IMR-90 (cell line): ENCODE results near the gene CCDC170. TPM values are rescaled to one million over a fixed set of nuclear protein-coding genes. Genes with fewer than 3 reads are reported as not detected.
"Not testable (repeated sequence)": the region's sequence is repeated elsewhere in the genome, so short reads cannot be mapped to it uniquely, and the experiment has no call there.

Experiments used
- ATAC-seq: fragments of 200-7000 bp; cut with Tn5 transposase; 2 replicates; pipeline ENCODE4 v1.9.1; 2020; ENCODE audit warnings: low read depth, mild to moderate bottlenecking, moderate library complexity
- BruUV-seq: library from RNA; stranded (reverse); fragments of 400-500 nt; replicated peaks from 2 replicates; lab custom pipeline; 2021; lab: Mats Ljungman, UMichigan
- CTCF ChIA-PET: fragments of 300-600 bp; formaldehyde crosslinking; extraction: SDS; loops from one replicate; lab custom pipeline; 2021; ENCODE audit warnings: antibody characterized with exemption; lab: Yijun Ruan, JAX
- POLR2A ChIA-PET: fragments of 300-600 bp; sonication (Branson Sonifier 250); formaldehyde crosslinking; loops from one replicate; lab custom pipeline; 2022; ENCODE audit warnings: antibody characterized with exemption; ENCODE audit not compliant: unreplicated experiment; lab: Charles Lee
- DNase-seq: peaks from one replicate; pipeline ENCODE4 v3.0.0; 2013
- H2AFZ ChIP-seq: replicated peaks from 2 replicates; pipeline ENCODE3; 2013; ENCODE audit warnings: low read length, mild to moderate bottlenecking; ENCODE audit not compliant: poor library complexity
- H2AK5ac ChIP-seq: 2 replicates; pipeline ENCODE4 v1.6.1; 2013; ENCODE audit warnings: low read depth, low read length, inconsistent platforms
- H2AK9ac ChIP-seq: replicated peaks from 2 replicates; pipeline ENCODE3; 2013; ENCODE audit warnings: mild to moderate bottlenecking, low read depth, low read length, moderate library complexity; ENCODE audit not compliant: poor library complexity
- H2BK120ac ChIP-seq: 2 replicates; pipeline ENCODE4 v1.6.1; 2013; ENCODE audit warnings: low read depth, low read length, inconsistent platforms
- H2BK15ac ChIP-seq: 3 replicates; pipeline ENCODE4 v1.6.1; 2013; ENCODE audit warnings: low read depth, low read length, inconsistent platforms
- H2BK20ac ChIP-seq: 2 replicates; pipeline ENCODE4 v1.6.1; 2013; ENCODE audit warnings: low read depth, mild to moderate bottlenecking, inconsistent platforms, low read length, moderate library complexity
- H2BK5ac ChIP-seq: 2 replicates; pipeline ENCODE4 v1.6.1; 2013; ENCODE audit warnings: mild to moderate bottlenecking, low read depth, low read length, inconsistent platforms; ENCODE audit not compliant: poor library complexity, severe bottlenecking
- H3K14ac ChIP-seq: replicated peaks from 2 replicates; pipeline ENCODE4 v1.6.1; 2013; ENCODE audit warnings: low read depth, low read length, inconsistent platforms
- H3K18ac ChIP-seq: 2 replicates; pipeline ENCODE4 v1.6.1; 2013; ENCODE audit warnings: low read depth, low read length, control low read depth
- H3K23ac ChIP-seq: 2 replicates; pipeline ENCODE4 v1.6.1; 2013; ENCODE audit warnings: low read depth, low read length, inconsistent platforms
- H3K27ac ChIP-seq: 2 replicates; pipeline ENCODE4 v1.5.1; 2013; ENCODE audit warnings: mild to moderate bottlenecking, control low read depth, low read length; ENCODE audit not compliant: insufficient read depth
- H3K27me3 ChIP-seq: 2 replicates; pipeline ENCODE4 v1.6.1; 2013; ENCODE audit warnings: low read length; ENCODE audit not compliant: control insufficient read depth, insufficient read depth
- H3K36me3 ChIP-seq: 2 replicates; pipeline ENCODE4 v1.6.1; 2013; ENCODE audit warnings: low read length, mixed read lengths; ENCODE audit not compliant: control insufficient read depth, insufficient read depth
- H3K4ac ChIP-seq: 2 replicates; pipeline ENCODE4 v1.6.1; 2013; ENCODE audit warnings: low read depth, low read length, inconsistent platforms
- H3K4me1 ChIP-seq: 2 replicates; pipeline ENCODE4 v1.6.1; 2013; ENCODE audit warnings: low read length, mixed read lengths; ENCODE audit not compliant: control insufficient read depth, insufficient read depth
- H3K4me2 ChIP-seq: 2 replicates; pipeline ENCODE4 v1.6.1; 2013; ENCODE audit warnings: low read depth, mild to moderate bottlenecking, control low read depth, low read length, moderate library complexity
- H3K4me3 ChIP-seq: 2 replicates; pipeline ENCODE4 v1.5.1; 2013; ENCODE audit warnings: low read depth, mild to moderate bottlenecking, control low read depth, low read length, moderate library complexity; ENCODE audit not compliant: insufficient read depth
- H3K56ac ChIP-seq: 2 replicates; pipeline ENCODE4 v1.6.1; 2013; ENCODE audit warnings: low read length, inconsistent platforms; ENCODE audit not compliant: insufficient read depth; ENCODE audit errors: extremely low read depth
- H3K79me1 ChIP-seq, 2 experiments: 2 replicates each; pipeline ENCODE4 v1.6.1; 2013; ENCODE audit warnings: low read length in 2 of 2, inconsistent platforms in 1 of 2, low read depth in 1 of 2
- H3K9ac ChIP-seq: 2 replicates; pipeline ENCODE4 v1.6.1; 2013; ENCODE audit warnings: low read depth, low read length, control low read depth
- H3K9me1 ChIP-seq: 2 replicates; pipeline ENCODE4 v1.6.1; 2013; ENCODE audit warnings: low read length, inconsistent platforms; ENCODE audit not compliant: insufficient read depth
- H3K9me3 ChIP-seq: 2 replicates; pipeline ENCODE4 v1.6.1; 2013; ENCODE audit warnings: low read length; ENCODE audit not compliant: control insufficient read depth, insufficient read depth
- H4K20me1 ChIP-seq: 2 replicates; pipeline ENCODE4 v1.6.1; 2013; ENCODE audit warnings: low read length, inconsistent platforms; ENCODE audit not compliant: insufficient read depth
- H4K5ac ChIP-seq: 2 replicates; pipeline ENCODE4 v1.6.1; 2013; ENCODE audit warnings: mild to moderate bottlenecking, low read depth, low read length, control low read depth
- H4K8ac ChIP-seq, 2 experiments: 2 replicates each; pipeline ENCODE4 v1.6.1; 2013; ENCODE audit warnings: low read depth in 2 of 2, low read length in 2 of 2, control low read depth in 1 of 2, inconsistent platforms in 1 of 2
- H4K91ac ChIP-seq: 2 replicates; pipeline ENCODE4 v1.6.1; 2013; ENCODE audit warnings: low read depth, low read length, inconsistent platforms; ENCODE audit not compliant: insufficient read depth
- ELK1 ChIP-seq: fragments of 150-350 bp; IDR thresholded peaks from 2 replicates; pipeline ENCODE4 v1.6.1; 2016; ENCODE audit warnings: low read depth, mild to moderate bottlenecking, low read length, moderate library complexity, borderline replicate concordance
- MAFK ChIP-seq: IDR thresholded peaks from 2 replicates; pipeline ENCODE4 v1.6.1; 2012; ENCODE audit warnings: low read depth, low read length, improper control_type of control experiment
- WGBS, 2 experiments: methylation state at CpG; one replicate each; pipeline versions ENCODE4 v1.1.5 to v1.1.7; 2013; ENCODE audit warnings: missing lambda C conversion rate in 2 of 2; ENCODE audit not compliant: insufficient read length in 1 of 2; ENCODE audit errors: extremely low coverage in 2 of 2; 5-methylcytosine and 5-hydroxymethylcytosine counted together
- dilution Hi-C: fragments of 300-500 bp; cut with HindIII; formaldehyde crosslinking; loops from one replicate; pipeline ENCODE4 v1.14.3; 2018; ENCODE audit warnings: low sequenced_read_pairs; ENCODE audit not compliant: unreplicated experiment
- in situ Hi-C: fragments of 300-500 bp; cut with MboI; formaldehyde crosslinking; loops from 3 replicates; pipeline ENCODE4 v1.14.3; 2019; ENCODE audit warnings: low sequenced_read_pairs, inconsistent platforms, mixed read lengths
- intact Hi-C: fragments of 100-400 bp; cut with micrococcal nuclease; formaldehyde crosslinking; loops from 2 replicates; pipeline ENCODE4 v1.10.0; 2022
- polyA plus RNA-seq, 3 experiments: library from polyadenylated mRNA; depleted of rRNA; stranded (reverse); fragments of >200 nt; gene quantifications; 2 replicates each; pipeline ENCODE4 v1.2.3, GENCODE V29; 2012; ENCODE audit warnings: low replicate concordance in 1 of 3
- total RNA-seq: library from RNA; depleted of rRNA; stranded (reverse); fragments of >200 nt; gene quantifications from 2 replicates; pipeline ENCODE4 v1.2.3, GENCODE V29; 2012
- TF ChIP-seq, protein P1 (sequence below): fragments of 150-350 bp; IDR thresholded peaks from 2 replicates; pipeline ENCODE4 v1.6.1; 2017; ENCODE audit warnings: mild to moderate bottlenecking, antibody characterized with exemption, low read length, low read depth

The CCDC170 gene
- total and polyA plus RNA-seq, 2 of the 4 experiments (the other 2 are of a cell fraction) = 0.12 to 0.54 TPM

GRCh38 chr6:151544453-151544852 is 50.6 kb downstream of the CCDC170 start:
- Histone ChIP-seq H4K20me1 (no peaks in the 10 kb centered on the region), H2BK5ac (no peak overlapping the region), H2AFZ (no peak overlapping the region), H3K9me1 (no peaks in the 10 kb centered on the region), H3K4me3 (no peak overlapping the region), H2AK9ac (no peak overlapping the region), H3K36me3 (no peaks in the 10 kb centered on the region), H3K18ac (no peak overlapping the region), H3K27me3 (no peaks in the 10 kb centered on the region), H2BK120ac (no peak overlapping the region), H3K23ac (no peak overlapping the region), H2BK20ac (no peak overlapping the region), H3K9ac (no peak overlapping the region), H3K4ac (no peak overlapping the region), H4K5ac (no peak overlapping the region), H3K14ac (no peak overlapping the region), H2BK15ac (no peak overlapping the region), H3K56ac (no peak overlapping the region), H3K4me2 (no peak overlapping the region), H3K79me1 (no peaks in the 10 kb centered on the region), H3K27ac (no peak overlapping the region), H3K9me3 (no peaks in the 10 kb centered on the region), H3K4me1 (no peaks in the 10 kb centered on the region), H4K91ac (no peak overlapping the region), H4K8ac (no peak overlapping the region), H2AK5ac (no peak overlapping the region)
- dilution Hi-C loops (no loop called here), in situ Hi-C loops (no loop called here), intact Hi-C loops (no loop called here)
- WGBS, 2 experiments = 43% methylated on average over 1 of the region's 1 CpG; no CpG with 5 or more reads in 1 of the 2 experiments
- DNase-seq (no peak), ATAC-seq (no peak)
- TF ChIP-seq ELK1 = no peak
- TF ChIP-seq MAFK = no peak
- TF ChIP-seq, protein P1, sequence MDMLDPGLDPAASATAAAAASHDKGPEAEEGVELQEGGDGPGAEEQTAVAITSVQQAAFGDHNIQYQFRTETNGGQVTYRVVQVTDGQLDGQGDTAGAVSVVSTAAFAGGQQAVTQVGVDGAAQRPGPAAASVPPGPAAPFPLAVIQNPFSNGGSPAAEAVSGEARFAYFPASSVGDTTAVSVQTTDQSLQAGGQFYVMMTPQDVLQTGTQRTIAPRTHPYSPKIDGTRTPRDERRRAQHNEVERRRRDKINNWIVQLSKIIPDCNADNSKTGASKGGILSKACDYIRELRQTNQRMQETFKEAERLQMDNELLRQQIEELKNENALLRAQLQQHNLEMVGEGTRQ = no peak
- CTCF ChIA-PET = no interaction called here
- BruUV-seq = no TSS peak
- POLR2A ChIA-PET = no interaction called here

DNA sequence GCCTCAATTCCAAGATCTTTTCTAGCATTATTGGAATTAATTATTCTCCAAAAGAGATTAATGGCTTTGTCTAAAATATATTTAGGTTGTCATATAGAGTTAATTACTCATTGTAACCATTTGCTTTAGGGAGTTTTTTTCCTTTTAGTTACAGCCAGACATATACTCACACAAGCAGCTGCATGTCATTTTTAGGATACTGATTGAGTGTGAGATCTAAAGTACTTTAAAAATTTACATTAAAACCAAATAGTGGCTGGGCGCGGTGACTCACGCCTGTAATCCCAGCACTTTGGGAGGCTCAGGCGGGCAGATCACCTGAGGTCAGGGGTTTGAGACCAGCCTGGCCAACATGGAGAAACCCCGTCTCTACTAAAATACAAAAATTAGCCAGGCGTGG is 51.1 kb downstream of the CCDC170 start:
- H2BK120ac ChIP-seq, H2AK9ac ChIP-seq, H3K56ac ChIP-seq, H3K4me3 ChIP-seq, H3K27me3 ChIP-seq, dilution Hi-C loops, H3K36me3 ChIP-seq, BruUV-seq, CTCF ChIA-PET, in situ Hi-C loops, H2BK20ac ChIP-seq, intact Hi-C loops, DNase-seq, H4K5ac ChIP-seq, H3K27ac ChIP-seq, H4K20me1 ChIP-seq, H3K4ac ChIP-seq, H3K79me1 ChIP-seq, H3K4me1 ChIP-seq, H2BK15ac ChIP-seq, H3K4me2 ChIP-seq, H4K91ac ChIP-seq, H2BK5ac ChIP-seq, H4K8ac ChIP-seq, H3K9ac ChIP-seq, H3K9me3 ChIP-seq, H3K14ac ChIP-seq, POLR2A ChIA-PET, ATAC-seq, H3K18ac ChIP-seq, H2AFZ ChIP-seq, H2AK5ac ChIP-seq, H3K23ac ChIP-seq, H3K9me1 ChIP-seq: not testable (repeated sequence)
- no CpG with 5 or more reads among the region's 6 CpGs for WGBS, 2 experiments
